NCI-H2081 (cell line): ENCODE measurements around the gene SLAIN2.

Source experiments
- DNase-seq, 2 experiments: peaks; one replicate each; lab custom pipeline; 2025; lab: John Stamatoyannopoulos, UW

Gene SLAIN2

DNA sequence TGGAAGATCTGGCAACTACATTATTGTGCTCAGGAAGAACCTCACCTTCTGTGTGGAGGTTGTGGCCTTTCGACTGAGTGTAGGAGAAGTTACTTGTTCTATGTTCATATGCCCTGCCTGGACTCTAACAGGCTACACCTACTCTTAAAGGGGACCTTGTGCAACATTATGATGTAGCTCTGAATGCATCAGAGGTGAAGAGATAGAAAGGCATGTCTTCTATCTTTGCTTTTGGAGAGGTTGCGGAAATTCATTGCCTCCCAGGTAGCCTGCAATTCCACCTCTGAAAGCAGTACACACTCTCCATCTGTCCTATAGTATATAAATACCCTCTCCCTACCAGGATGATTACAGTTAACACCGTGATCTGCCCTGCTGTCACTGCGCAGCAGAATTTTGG is 7.1 kb upstream of the SLAIN2 start:
- DNase-seq: no peak

GRCh38 chr4:48334900-48335384 is 6.4 kb upstream of the SLAIN2 start:
- no peak for DNase-seq

DNA sequence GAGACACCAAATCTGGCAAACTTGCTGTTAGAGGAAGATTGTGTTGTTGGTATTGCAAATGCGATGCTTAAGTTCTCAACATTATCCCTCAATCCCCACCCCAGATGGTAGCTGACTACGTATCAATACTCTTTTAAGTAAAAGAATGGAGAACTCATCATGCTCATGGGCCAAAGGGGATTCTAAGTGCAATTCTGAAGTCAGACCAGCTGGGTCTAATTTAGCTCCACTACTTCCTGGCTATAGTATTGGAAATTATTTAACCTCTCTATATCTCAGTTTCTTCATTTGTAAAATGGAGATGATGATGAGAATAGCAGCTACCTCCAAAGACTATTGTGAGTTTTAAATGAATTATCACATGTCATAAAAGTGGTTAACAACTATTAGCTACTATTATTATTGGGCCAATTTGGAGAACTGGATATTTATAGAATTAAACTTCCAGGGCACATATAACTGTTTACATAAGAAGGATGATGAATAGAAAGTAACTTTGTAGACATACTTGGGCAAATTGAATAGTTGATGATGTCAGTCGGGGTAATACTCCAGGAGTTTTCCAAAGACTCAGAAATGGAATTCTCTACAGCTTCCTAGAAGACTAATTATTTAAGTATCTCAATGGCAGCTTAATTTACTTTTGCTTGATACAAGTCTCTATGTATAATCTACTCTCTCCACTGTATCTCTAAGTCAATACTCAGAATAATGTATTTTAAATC is 5.0 kb upstream of the SLAIN2 start:
- DNase-seq: no peak

GRCh38 chr4:48337731-48338130 is 3.6 kb upstream of the SLAIN2 start:
- no peak for DNase-seq

DNA sequence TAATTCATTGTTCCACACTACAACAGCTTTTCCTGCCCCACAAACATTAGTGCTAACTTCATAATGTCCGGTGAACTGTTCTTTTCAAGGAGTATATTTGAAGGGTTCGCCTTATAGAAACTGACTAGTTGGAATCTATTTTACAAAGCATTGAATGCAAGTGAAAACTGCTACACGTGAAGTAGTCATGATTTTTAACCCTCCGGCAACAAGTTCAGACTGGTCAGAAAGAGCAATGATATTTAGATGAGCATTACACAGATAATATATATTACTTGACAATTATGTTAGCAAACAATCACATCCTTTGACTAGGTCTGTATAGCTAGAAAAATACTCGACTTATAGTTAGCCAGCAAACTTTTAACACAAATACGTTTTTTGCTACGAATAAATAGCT is 1.7 kb upstream of the SLAIN2 start:
- DNase-seq: no peak

GRCh38 chr4:48340276-48340964 is 909 bp upstream of the SLAIN2 start:
- peak in 1 of 2 experiments; percentile 35 for DNase-seq

GRCh38 chr4:48341776-48342605 is 662 bp downstream of the SLAIN2 start:
- peak; percentile 34 to 56 for DNase-seq

- no peak for DNase-seq
These were observed 1.2 kb downstream of the SLAIN2 start for GRCh38 chr4:48342606-48342880.

DNA sequence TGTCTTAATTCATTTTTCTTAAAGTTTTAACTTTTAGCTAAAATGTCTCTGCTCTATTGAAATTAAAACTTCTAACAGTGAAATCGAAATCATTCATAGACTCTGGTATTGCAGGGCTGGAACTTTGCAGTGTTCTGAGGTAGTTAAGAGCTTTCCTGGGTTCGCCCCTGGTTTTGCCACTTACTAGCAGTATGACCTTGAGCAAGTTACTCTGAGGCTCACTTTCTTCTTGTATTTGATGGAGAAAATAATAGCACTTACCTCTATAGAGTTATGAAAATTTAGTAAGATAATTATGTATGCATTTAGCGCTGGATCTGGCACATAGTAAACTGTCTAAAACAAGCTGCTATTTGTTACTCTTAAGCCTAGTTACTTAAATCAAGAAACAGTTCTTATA is 1.7 kb downstream of the SLAIN2 start:
- no peak for DNase-seq

- DNase-seq: no peak
These were observed 2.2 kb downstream of the SLAIN2 start for GRCh38 chr4:48343551-48343950.

DNA sequence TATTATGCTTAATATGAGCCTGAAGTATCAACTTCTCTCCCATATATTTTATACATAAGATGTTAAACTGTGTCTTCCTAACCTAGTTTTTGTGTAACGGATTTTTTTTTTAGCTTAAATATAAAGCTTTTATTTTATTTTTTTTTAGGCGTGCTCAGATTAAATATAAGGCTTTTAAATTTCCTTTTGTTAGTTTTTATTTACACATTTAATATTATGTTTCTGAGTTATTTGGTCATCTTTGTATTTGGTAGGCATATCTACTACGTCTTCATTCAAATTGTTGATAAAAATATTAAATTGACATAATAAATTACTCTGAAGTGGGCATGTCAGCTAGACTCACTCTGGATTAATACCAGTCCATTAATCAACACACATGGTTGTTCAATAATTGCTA is 4.2 kb downstream of the SLAIN2 start:
- no peak for DNase-seq

DNA sequence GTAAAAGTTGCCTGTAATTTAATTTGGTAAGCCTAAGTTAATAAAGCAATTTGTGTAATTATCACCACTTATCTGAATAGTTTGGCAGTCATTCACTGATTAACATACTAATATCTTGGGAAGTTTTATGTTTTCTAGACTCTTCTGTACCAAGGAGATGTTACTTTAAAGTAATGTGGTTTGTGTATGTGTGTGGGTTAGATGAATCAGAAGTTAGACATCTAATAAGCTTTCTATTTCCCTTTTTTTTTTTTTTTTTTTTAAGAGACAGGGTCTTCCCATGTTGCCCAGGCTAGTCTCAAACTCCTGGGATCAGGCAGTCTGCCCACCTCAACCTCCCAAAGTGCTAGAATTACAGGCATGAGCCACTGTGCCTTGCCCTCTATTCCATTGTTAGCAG is 5.3 kb downstream of the SLAIN2 start:
- no peak for DNase-seq

- no peak for DNase-seq
These were observed 6.1 kb downstream of the SLAIN2 start for GRCh38 chr4:48347282-48347921.

GRCh38 chr4:48350871-48351270 is 9.5 kb downstream of the SLAIN2 start:
- DNase-seq: no peak

GRCh38 chr4:48352793-48353192 is 11.5 kb downstream of the SLAIN2 start:
- DNase-seq: no peak

- DNase-seq: no peak
These were observed 15.0 kb downstream of the SLAIN2 start for GRCh38 chr4:48356355-48356754.

- DNase-seq: no peak
These were observed 19.1 kb downstream of the SLAIN2 start for GRCh38 chr4:48360285-48361011.

GRCh38 chr4:48361012-48361400 is 19.7 kb downstream of the SLAIN2 start:
- DNase-seq: no peak

GRCh38 chr4:48366611-48367010 is 25.3 kb downstream of the SLAIN2 start:
- DNase-seq: no peak

GRCh38 chr4:48367016-48367415 is 25.7 kb downstream of the SLAIN2 start:
- DNase-seq: no peak

- DNase-seq: no peak
These were observed 27.1 kb downstream of the SLAIN2 start for GRCh38 chr4:48368389-48368788.

DNA sequence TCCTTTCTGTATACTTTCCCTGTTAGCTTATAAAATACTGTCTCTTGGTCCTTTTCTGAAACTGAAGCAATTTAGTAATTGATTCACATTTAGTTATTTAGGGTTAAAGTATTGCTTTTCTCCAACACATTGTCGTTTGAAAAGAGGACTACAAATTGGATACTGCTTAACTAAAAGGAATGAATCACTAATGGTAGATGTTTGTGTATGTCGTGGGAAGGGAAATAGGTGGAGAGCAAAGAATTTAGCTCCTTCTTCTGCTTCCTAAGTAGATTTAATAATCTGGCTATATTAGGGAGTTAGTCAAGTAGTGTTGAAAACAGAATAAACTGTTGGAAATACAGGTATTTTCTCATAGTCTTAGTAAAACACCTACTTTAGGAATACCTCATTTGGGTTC is 27.9 kb downstream of the SLAIN2 start:
- DNase-seq: no peak
